Endothelial cell of umbilical vein (primary cell): ENCODE data around the gene CLPTM1L. TPM values are rescaled to one million over a fixed set of nuclear protein-coding genes. Genes with fewer than 3 reads are reported as not detected.
"Not testable (repeated sequence)": the region's sequence is repeated elsewhere in the genome, so short reads cannot be mapped to it uniquely, and the experiment has no call there.

Experiments
- BruUV-seq: library from RNA; stranded (reverse); fragments of 400-500 nt; replicated peaks from 2 replicates; lab custom pipeline; 2021; lab: Mats Ljungman, UMichigan
- CTCF ChIA-PET: fragments of 300-600, 350-600 bp; sonication (Branson Sonifier 250); formaldehyde crosslinking; loops from one replicate; lab custom pipeline; 2021; ENCODE audit warnings: antibody characterized with exemption, inconsistent platforms; lab: Charles Lee
- POLR2A ChIA-PET: fragments of 300-600, 350-600 bp; sonication (Branson Sonifier 250); formaldehyde crosslinking; loops from one replicate; lab custom pipeline; 2021; ENCODE audit warnings: antibody characterized with exemption, inconsistent platforms; lab: Charles Lee
- DNase-seq: peaks from one replicate; pipeline ENCODE4 v3.0.0-alpha.2; 2011; ENCODE audit warnings: low read depth, low spot score
- FAIRE-seq: peaks from 2 replicates; lab custom pipeline; 2011; peaks lifted over from hg19 to GRCh38; lab: Jason Lieb, UNC
- H2AFZ ChIP-seq: 2 replicates; pipeline ENCODE4 v1.6.0; 2012; ENCODE audit warnings: low read depth, low read length, control low read depth, inconsistent platforms
- H3K27ac ChIP-seq: 2 replicates; pipeline ENCODE4 v1.5.1; 2011; ENCODE audit warnings: low read depth, mild to moderate bottlenecking, control low read depth, low read length, moderate library complexity; ENCODE audit not compliant: insufficient read depth
- H3K27me3 ChIP-seq, 2 experiments: 2 replicates each; pipeline versions ENCODE4 v1.6.0 to v1.6.1; 2011; ENCODE audit warnings: low read length in 2 of 2, mixed read lengths in 1 of 2; ENCODE audit not compliant: control insufficient read depth in 2 of 2, insufficient read depth in 2 of 2
- H3K36me3 ChIP-seq, 2 experiments: 2 replicates in 1 of 2; 3 replicates in 1 of 2; pipeline ENCODE4 v1.5.1; 2011; ENCODE audit warnings: low read length in 2 of 2, mild to moderate bottlenecking in 1 of 2, moderate library complexity in 1 of 2; ENCODE audit not compliant: control insufficient read depth in 2 of 2, insufficient read depth in 2 of 2; ENCODE audit errors: extremely low read depth in 1 of 2
- H3K4me1 ChIP-seq: 3 replicates; pipeline ENCODE4 v1.5.1; 2011; ENCODE audit warnings: mild to moderate bottlenecking, low read length; ENCODE audit not compliant: control insufficient read depth, insufficient read depth; ENCODE audit errors: extremely low read depth
- H3K4me2 ChIP-seq: 2 replicates; pipeline ENCODE4 v1.6.1; 2011; ENCODE audit warnings: low read length, control low read depth, mixed read lengths; ENCODE audit not compliant: insufficient read depth
- H3K4me3 ChIP-seq, 3 experiments: fragments of 200-600 bp in 1 of 3; sonication (generic), shearing (Covaris generic) in 1 of 3; replicated peaks in 1 of 3; 2 replicates each; pipeline ENCODE4 v1.5.1; 2011 to 2016; ENCODE audit warnings: control low read depth in 3 of 3, low read length in 3 of 3, mild to moderate bottlenecking in 2 of 3, inconsistent platforms in 1 of 3, low read depth in 1 of 3, moderate library complexity in 1 of 3; ENCODE audit not compliant: insufficient read depth in 1 of 3
- H3K79me2 ChIP-seq: 2 replicates; pipeline ENCODE4 v1.6.0; 2012; ENCODE audit warnings: low read length, inconsistent platforms; ENCODE audit not compliant: control insufficient read depth, insufficient read depth
- H3K9ac ChIP-seq: replicated peaks from 2 replicates; pipeline ENCODE3; 2011; ENCODE audit warnings: low read length, control low read depth; ENCODE audit not compliant: insufficient read depth; ENCODE audit errors: extremely low read depth
- H3K9me1 ChIP-seq: replicated peaks from 3 replicates; pipeline ENCODE4 v1.6.0; 2011; ENCODE audit warnings: mild to moderate bottlenecking, low read length; ENCODE audit not compliant: control insufficient read depth, insufficient read depth; ENCODE audit errors: extremely low read depth
- H3K9me3 ChIP-seq: replicated peaks from 2 replicates; pipeline ENCODE4 v1.5.1; 2012; ENCODE audit warnings: low read length, inconsistent platforms; ENCODE audit not compliant: control insufficient read depth, insufficient read depth
- H4K20me1 ChIP-seq: replicated peaks from 2 replicates; pipeline ENCODE3; 2011; ENCODE audit warnings: mild to moderate bottlenecking, low read length; ENCODE audit not compliant: control insufficient read depth, insufficient read depth; ENCODE audit errors: extremely low read depth
- CTCF ChIP-seq, 2 donors: IDR thresholded peaks; 1 replicate in 1 of 2; 2 replicates in 1 of 2; pipeline ENCODE4 v1.5.1; 2011; ENCODE audit warnings: low read length in 2 of 2, mild to moderate bottlenecking in 2 of 2, moderate library complexity in 2 of 2, control low read depth in 1 of 2, inconsistent platforms in 1 of 2, low read depth in 1 of 2; ENCODE audit not compliant: insufficient read depth in 1 of 2; ENCODE audit errors: extremely low read depth in 1 of 2
- MAX ChIP-seq: IDR thresholded peaks from 2 replicates; pipeline ENCODE4 v1.6.1; 2011; ENCODE audit not compliant: insufficient read depth, insufficient read length
- MYC ChIP-seq: IDR thresholded peaks from one replicate; pipeline ENCODE4 v1.6.1; 2011; ENCODE audit warnings: mild to moderate bottlenecking, low read depth, low read length
- POLR2AphosphoS5 ChIP-seq: IDR thresholded peaks from 2 replicates; pipeline ENCODE4 v1.6.1; 2012; ENCODE audit warnings: low read depth, mild to moderate bottlenecking, control low read depth, low read length, moderate library complexity; ENCODE audit not compliant: insufficient read depth
- dilution Hi-C: fragments of 300-500 bp; cut with MboI; formaldehyde crosslinking; loops from one replicate; pipeline ENCODE4 v1.15.0; 2019; ENCODE audit warnings: low sequenced_read_pairs; ENCODE audit not compliant: extremely low pct_ligation_motif_present
- intact Hi-C: fragments of 100-400 bp; cut with micrococcal nuclease; formaldehyde crosslinking; loops from one replicate; pipeline ENCODE4 v1.10.0; 2022
- polyA plus RNA-seq, 4 experiments: library from polyadenylated mRNA; depleted of rRNA in 3 of 4; stranded (reverse) in 3 of 4; unstranded in 1 of 4; fragments of >200 nt; gene quantifications; 2 replicates each; pipeline versions ENCODE4 v1.2.1 to v1.2.3, GENCODE V29; 2011 to 2012; ENCODE audit warnings: missing spikeins in 1 of 4
- total RNA-seq: library from RNA; stranded (reverse); gene quantifications from 2 replicates; pipeline ENCODE4 v1.2.3, GENCODE V29; 2021

CLPTM1L gene
- total and polyA plus RNA-seq, 2 donors (not counting 3 experiments of a cell fraction or from before 2014, with no cell fraction given): 116 to 191 TPM

GRCh38 chr5:1291611-1292080, 53.3 kb downstream of the CLPTM1L start:
- H3K36me3 ChIP-seq: no peaks in the 10 kb centered on the region
- DNase-seq (no peak), FAIRE-seq (no peak)
- no peak overlapping the region for H3K9ac ChIP-seq
- CTCF ChIA-PET: no interaction called here
- no peak overlapping the region for H2AFZ ChIP-seq
- intact Hi-C loops (no loop called here), dilution Hi-C loops (no loop called here)
- no peak overlapping the region for H3K4me2 ChIP-seq
- no peaks in the 10 kb centered on the region for H3K4me1 ChIP-seq
- no peak overlapping the region for H3K27ac ChIP-seq
- H3K79me2 ChIP-seq: no peaks in the 10 kb centered on the region
- no TSS peak for BruUV-seq
- no peaks in the 10 kb centered on the region for H4K20me1 ChIP-seq
- TF ChIP-seq MAX (no peak), POLR2AphosphoS5 (no peak), MYC (no peak), CTCF (IDR thresholded peaks at IDR 0.05; ENCODE audit: extremely low read depth in 1 of 2, insufficient read depth in 1 of 2, low read depth in 1 of 2, low read length in 2 of 2) (no peak)
- POLR2A ChIA-PET: no interaction called here
- no peak overlapping the region for H3K4me3 ChIP-seq
- no peaks in the 10 kb centered on the region for H3K9me3 ChIP-seq
- no peaks in the 10 kb centered on the region for H3K9me1 ChIP-seq
- peaks cover 0 to 13% of the 10 kb centered on the region in 2 experiments for H3K27me3 ChIP-seq

- CTCF ChIA-PET, H4K20me1 ChIP-seq, H3K9me1 ChIP-seq, H3K4me1 ChIP-seq, H2AFZ ChIP-seq, dilution Hi-C loops, H3K4me2 ChIP-seq, POLR2A ChIA-PET, H3K27me3 ChIP-seq, H3K4me3 ChIP-seq, BruUV-seq, FAIRE-seq, DNase-seq, intact Hi-C loops, H3K9ac ChIP-seq, H3K9me3 ChIP-seq, H3K79me2 ChIP-seq, H3K27ac ChIP-seq, H3K36me3 ChIP-seq: not testable (repeated sequence)
These were observed 53.9 kb downstream of the CLPTM1L start for GRCh38 chr5:1290956-1291355.

- POLR2A ChIA-PET, H3K9me3 ChIP-seq, BruUV-seq, H4K20me1 ChIP-seq, DNase-seq, H3K79me2 ChIP-seq, H3K36me3 ChIP-seq, H3K9me1 ChIP-seq, H3K4me2 ChIP-seq, intact Hi-C loops, H2AFZ ChIP-seq, dilution Hi-C loops, CTCF ChIA-PET, H3K27me3 ChIP-seq, H3K4me1 ChIP-seq, FAIRE-seq, H3K9ac ChIP-seq, H3K27ac ChIP-seq, H3K4me3 ChIP-seq: not testable (repeated sequence)
These were observed 55.3 kb downstream of the CLPTM1L start for GRCh38 chr5:1289559-1289958.
